ENCODE data around the gene CD247.
A peak's percentile ranks its signal among the peaks of the same experiment; 100 is the strongest.

The CD247 gene

DNA sequence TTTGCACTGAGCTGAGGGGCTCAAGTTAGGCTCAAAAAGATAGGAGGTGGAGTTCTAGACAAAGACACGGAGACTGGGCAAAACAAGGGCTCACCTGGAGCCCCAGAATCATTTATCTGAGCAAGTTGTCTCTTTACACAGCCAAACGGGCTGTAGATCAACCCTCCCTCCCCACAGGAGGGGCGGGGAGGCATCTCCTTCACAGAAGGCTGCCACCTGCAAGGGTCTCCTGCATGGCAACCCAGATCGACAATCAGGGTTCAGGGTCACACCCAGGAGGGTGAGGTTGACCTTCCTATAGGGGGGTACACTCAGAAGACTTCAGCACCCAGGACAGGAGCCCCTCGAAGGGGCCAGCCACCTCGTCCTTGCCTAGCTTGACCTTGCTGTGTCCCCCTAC is 84.0 kb downstream of the CD247 start:
- no peak for DNase-seq

DNA sequence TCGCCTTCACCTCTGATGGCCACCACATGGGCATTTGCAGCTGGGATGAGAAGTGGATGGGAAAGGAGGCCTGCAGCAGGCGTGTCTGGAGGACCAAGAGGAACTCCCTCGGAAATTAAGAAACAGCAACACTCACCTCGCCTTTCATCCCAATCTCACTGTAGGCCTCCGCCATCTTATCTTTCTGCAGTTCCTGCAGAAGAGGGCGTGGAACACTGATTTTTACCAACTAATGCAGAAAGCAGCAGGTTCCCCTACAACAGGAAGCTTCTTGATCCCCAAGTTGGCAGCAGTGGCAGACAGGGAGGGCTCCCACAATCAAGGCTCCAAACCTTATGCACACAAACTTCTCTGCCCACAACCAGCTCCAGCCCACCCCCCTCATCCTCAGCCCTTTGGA is 84.4 kb downstream of the CD247 start:
- DNase-seq, result no peak

DNA sequence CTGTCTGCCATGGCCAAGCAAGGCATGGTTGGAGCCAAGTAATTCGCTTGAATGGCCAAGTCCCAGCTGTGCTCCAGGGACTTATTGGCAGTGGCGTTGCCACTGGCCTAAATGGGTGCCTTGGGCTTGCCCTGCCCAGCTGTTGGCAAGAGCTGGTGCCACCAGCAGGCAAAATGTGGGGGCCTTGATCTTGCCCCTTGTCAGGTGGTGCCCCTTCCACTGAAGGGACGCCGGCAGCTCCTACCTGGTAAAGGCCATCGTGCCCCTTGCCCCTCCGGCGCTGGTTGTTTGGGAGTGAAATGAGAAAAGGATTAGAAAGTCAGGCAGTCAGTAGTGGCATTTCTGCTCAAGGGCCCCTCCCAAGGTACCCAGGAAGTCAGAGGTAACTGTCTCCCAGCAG is 85.5 kb downstream of the CD247 start:
- DNase-seq, result no peak

DNA sequence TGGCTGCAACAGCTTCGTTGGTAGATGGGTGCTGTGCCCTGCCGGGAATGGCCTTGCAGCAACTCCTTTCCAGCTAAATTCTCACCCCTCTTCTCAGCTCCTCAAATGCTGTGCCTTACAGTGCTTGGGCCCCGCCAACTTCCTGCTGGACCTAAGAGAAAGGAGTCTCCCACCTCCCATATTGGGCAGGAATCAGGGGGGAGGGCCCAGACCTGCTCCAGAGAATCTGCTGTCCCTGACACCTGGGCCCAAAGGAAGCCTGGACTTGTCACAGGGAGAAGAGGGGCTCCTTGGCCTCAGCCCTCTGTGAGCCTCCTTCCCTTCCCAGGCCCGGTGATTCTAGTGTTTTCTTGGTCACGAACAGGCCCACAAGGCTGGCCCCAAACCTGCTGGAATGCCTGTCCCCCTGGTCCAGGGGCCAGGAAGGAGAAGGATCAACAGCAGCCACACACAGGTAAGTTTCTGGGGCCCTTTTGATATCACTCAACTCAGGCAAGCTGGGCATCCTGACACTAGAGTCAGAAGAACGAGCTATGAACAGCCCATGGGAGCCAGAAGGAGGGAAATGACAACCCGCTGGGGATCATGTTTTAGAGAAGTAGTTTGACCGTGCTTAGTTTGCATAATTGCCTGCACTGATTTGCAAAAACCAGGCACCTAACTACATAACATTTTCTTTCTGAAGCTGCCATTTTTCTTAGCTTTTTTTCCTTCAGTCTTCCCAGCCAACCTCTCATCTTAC is 86.2 kb downstream of the CD247 start:
- DNase-seq, result no peak

DNA sequence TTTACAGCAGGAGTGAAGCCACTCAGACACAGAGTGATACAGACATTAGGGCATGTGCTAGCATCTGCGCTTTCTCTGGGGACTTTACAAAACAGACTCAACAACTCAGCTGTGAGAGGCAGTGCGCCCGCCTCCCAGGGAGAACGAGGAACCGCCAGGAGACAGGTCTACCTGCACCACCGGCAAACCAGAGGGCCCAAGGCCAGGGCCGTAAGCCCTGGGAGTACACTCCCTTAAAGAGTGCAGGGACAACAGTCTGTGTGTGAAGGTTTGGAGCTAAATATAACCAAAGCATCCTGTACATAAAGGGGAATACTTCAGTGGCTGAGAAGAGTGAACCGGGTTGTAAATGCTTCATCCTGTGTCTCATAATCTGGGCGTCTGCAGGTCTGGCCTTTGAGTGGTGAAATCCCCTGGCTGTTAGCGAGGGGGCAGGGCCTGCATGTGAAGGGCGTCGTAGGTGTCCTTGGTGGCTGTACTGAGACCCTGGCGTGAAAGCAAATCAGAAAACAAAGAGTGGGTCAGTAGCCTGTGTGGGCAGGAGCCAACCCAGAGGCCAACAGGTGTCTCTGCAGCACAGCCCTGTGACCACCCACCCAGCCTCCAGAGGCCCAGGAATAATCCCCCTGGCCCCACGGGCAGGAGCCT is 86.9 kb downstream of the CD247 start:
- DNase-seq, result no peak

DNA sequence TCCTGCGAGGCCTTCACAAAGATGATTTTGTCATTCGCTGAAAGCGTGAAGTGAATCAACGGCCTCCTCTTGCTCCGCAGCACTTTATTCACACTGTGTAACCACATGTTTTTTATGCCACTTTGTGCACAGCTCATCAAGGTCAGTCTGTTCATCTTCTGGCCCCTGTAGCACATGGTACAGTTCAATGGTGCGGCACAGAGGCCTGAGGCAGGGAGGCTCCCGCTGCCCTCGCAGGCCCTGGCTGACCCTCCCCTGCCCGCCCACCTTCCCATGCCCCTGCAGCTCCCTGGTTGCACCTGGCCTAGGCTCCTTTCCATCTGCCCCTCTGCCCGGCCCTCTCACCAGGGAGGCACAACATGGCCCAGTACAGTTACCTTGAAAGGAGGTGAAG is 87.5 kb downstream of the CD247 start:
- no peak for DNase-seq

DNA sequence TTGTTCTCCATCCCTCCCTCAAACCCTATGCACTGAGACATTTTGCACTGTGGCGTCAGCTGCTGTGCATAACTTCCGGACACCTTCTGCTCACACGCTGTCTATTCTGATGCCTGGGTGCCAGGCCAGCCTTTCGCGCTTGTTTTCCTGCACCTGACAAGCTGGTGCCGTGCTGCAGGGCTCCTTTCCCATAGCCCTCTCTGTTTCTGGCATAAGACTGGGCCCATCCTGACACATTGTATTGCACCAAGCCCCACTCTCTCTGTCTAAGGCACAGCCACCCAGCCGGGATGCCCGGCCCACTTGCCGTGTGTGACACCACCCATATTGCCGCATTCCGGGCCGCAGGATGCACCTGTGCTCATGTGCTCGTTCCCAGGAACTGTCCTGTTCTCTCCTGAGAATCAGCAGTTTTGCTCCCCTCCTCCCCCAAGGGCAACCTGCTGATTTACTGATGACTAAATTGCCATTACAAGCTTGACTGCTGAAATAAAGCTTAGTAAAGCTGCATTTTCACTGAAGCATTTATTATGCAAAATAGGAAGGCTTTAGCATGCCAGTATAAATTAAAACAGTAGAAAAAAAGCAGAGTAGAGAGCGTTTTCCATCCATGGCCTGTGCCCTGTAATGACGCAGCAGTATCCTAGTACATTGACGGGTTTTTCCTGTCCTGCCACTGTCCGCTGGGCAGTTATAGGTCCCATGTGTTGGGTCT is 88.0 kb downstream of the CD247 start:
- no peak for DNase-seq

DNA sequence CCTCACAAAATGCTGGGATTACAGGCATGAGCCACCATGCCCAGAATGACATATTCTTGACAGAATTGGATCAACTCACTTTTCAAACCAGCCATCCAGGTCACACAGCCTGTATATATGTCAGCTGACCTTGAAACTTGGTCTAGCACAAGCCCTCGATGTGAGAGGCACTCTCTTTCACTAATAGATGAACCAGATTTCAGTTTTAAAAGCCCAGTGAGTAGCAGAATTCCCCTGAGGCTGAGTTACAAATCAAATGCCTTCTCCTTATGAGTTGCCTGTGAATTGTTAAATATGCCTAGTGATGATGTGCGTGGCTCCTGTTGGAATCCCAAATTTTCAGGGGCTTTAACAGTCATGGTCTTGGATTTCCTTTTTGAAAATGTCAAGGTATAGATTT is 88.7 kb downstream of the CD247 start:
- DNase-seq, result no peak

DNA sequence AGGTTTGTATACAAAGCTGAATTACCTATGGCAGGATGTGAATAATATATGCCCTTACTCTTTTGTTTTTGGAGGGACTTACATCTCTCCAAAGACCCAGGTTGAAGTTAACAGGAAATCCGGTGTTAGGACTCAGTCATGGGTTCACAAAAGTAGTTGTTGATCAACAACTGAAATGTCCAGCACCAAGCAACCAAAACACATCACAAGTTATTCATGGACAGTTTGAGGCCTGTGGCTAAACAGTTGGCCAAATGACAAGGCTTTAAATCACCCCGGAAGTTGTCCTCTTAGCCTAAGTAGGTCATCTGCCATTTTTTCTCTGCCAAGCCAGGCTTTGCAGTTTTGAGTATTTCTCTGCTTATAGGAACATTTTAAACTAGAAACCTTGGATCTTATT is 89.9 kb downstream of the CD247 start:
- no peak for DNase-seq

DNA sequence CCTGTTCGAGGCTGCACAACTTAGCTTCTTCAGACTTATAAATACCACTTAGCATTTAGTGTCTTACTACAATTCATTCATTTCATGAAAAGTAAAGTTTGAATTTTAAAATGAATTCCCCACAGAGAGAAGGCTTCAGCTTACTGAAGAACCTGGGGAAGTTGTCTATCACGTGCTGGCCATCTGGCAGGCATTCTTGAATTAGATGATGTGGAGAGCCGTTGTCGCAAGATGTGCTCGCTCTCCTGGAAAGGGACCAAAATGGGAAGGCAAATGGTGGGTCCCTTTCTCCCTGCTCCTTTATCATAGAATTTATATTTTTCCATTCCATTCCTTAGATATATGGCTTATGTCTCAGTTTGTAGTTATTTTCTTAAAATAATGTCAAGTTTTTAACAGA is 90.5 kb downstream of the CD247 start:
- DNase-seq, result no peak

DNA sequence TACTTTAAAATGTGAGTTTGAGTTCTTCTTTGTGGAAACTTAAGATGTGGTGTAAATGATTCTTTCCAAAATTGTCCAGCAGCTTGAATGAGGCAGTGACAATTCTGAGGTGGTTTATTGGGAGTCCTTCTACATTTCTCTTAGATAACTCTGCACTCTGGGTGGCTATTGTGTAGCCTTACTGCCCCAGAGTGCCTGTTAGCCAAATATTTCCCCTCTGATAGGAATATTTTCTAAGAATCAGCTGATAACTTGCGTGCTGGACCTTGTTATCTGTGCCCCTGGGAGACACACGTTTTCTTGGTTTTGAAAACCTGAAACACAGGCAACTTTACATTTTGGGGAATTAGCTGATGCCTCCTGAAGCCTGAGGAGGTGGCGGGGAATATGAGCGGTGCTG is 91.6 kb downstream of the CD247 start:
- DNase-seq, result no peak

DNA sequence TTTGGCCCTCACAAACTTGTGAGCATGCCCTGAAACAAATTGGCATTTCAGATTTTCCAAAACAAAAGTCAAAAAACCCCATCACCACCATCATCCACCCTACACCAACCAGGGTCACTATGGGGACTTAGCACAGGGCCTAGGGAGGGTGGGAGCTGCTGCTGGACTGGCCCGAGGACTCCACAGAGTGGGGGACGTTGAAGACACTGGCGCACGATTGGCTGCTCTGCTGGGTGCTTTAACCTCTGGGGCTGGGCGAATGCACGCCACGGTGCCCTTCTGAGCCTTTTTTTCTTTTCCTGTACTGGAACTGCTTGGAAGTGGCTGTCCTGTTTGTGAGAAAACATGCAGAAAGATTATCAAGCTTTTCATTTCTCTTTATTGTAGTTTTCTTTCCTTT is 92.8 kb downstream of the CD247 start:
- DNase-seq, result no peak

DNA sequence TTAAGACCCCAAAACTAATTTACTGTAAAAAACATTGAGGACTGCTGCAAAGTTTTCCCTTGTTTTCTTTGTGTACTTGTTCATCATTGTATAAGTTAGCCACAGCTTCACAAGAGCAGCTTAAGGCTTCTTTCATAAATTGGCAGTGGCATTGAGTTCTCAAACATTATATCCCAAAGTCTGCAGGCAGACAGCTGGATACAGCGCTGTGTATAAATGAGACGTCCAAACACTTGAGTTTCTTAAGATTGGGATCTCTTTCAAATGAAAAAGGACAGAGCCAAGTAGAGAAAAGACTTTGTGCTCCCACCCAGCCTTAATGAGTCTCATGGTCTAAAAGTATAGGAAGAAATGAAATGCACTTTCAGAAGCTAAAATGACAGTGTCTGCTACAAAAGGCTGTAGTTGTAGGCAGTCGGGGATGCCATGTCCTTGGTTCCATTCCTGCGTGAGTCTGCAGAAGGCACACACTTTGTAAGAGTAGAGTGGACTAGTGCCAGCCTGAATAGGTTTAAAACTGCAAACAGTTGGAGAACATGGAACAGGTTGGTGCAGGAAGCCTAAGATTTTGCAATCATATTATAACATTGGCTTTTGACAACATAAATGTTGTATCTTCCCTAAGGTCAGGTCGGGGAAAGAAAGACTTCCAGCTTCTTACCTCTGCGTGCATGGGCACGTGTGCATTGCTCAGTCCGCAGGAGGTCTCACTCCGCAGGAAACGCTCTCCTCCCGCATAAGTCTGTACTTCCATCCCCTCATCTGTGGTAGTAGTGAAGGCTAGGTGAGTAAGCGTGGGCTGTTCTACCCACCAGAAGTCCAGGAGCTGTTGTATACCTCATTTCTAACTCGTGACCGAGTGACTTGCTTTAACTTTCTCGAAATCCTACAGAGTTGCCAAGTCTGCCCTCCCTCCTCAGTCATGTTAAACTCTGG is 94.4 kb downstream of the CD247 start:
- no peak for DNase-seq

DNA sequence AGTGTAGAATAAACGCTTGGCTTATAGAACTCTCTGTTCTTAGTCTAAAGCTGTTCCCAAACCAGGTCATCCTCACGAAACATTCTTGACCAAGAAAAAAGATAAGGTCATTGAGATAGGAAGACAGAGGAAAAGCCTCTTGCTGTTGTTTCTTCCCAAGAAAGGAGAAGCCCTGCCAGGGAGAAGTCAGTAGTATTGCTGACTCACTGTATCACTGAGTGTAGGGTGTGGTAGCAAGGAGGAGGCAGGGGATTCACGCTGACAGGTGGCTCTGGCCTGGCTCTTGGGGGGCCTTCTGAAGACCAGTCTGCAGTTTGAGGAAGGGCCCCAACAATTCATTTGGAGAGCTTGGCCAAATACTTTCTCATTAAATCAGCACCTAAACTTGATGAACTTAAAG is 97.8 kb downstream of the CD247 start:
- no peak for DNase-seq

DNA sequence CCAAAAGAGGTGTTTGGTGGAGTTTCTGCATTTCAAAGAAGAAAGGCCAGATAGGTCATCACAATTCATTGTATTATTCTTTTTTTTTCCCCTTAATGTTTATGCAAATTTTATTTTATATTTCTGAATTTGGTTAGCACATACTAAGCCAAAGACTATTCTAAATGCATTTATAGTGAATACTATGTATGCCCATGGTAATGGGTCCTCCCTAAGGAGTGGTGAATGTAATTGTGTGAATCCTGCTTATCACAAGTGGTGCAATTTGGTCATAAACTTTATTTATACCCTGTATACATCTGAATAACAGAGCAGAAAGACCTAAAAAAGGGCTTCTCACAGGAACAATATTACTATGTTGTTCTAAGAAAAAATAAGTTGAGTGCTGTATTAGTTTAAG is 99.1 kb downstream of the CD247 start:
- no peak for DNase-seq

DNA sequence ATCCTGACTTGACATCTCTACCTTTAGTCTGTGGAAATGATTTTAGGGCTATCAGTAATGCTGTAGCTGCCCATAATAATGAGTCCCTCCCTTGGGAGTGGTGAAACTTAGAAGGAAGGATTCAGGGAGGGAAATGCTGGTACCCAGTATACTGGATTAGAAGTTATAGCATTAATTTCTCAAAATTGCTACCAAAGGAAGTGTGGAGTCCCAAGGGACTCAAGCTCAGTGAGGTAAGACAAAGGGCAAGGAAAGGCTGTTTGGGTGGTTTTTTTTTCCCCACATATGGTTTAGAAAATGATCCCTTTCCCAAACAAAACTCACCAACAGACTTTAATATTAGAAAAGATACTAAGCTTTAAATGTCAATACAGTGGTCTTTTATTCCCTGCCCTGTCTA is 99.9 kb downstream of the CD247 start:
- no peak for DNase-seq

DNA sequence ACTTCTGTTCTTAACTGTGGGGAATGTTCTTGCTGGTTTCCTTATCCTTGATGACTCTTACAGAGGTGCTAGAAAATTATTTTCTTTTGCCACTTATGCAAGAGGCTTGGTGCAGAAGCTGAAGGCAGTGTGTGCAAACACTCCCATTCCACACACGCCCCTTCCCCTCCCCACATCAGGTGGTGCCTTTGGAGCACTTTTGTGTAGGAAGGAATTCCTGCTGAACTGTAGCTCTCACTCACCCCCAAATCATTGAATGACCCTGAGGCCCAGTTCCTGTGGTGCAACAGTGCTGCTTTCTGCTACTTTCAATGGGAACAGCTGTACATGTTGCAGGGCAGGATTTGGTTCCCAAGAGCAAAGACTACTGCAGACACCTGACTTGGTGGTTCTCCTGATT is 101.8 kb downstream of the CD247 start:
- no peak for DNase-seq

DNA sequence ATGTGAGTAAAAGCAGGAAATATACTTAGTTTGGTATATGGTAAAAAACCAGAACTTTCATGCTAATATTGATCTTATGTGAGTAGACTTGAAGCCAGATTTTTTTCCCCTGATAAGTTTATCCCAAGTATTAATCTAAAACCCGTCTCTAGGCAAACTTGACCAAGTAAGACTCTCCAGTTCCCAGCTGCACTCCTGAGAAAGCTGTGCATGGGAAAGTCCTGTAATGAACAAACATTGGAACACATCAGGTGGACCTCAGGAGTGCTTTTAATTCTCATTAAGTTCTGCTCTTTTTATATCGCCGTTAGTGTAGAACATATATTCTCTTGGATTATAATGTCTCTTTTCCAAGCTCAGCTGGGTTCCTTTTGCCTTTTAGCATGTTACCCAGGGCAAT is 105.0 kb downstream of the CD247 start:
- DNase-seq, result no peak

DNA sequence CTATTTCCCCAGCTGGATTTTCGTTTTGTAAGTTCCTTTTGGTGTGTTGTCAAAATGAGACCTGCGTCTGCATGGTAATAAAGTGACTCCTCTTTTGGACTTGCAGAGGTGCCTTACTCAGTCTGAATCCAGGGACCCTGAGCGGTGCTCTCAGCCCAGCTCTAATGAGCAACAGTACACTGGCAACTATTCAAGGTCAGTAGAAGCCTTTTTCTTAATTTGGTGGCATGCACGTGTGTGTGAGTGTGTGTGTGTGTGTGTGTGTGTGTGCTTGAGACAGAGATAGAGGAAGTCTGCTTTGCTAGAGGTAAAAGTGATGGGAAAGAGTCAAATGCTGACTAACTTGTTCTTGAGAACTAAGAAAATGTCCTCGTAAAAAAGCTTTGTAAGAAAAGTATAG is 105.4 kb downstream of the CD247 start:
- DNase-seq, result no peak

DNA sequence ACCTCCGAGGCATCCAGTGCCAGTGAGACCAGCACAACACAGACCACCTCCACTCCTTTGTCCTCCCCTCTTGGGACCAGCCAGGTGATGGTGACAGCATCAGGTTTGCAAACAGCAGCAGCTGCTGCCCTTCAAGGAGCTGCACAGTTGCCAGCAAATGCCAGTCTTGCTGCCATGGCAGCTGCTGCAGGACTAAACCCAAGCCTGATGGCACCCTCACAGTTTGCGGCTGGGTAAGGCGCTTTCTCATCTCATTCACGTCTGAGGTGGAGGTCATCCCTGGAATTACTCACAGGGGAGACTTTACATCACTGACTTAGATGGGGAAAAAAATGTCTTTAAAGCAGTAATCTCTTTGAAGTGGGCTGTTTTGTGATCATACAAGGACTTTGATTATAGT is 106.3 kb downstream of the CD247 start:
- DNase-seq, result peak; percentile 79

DNA sequence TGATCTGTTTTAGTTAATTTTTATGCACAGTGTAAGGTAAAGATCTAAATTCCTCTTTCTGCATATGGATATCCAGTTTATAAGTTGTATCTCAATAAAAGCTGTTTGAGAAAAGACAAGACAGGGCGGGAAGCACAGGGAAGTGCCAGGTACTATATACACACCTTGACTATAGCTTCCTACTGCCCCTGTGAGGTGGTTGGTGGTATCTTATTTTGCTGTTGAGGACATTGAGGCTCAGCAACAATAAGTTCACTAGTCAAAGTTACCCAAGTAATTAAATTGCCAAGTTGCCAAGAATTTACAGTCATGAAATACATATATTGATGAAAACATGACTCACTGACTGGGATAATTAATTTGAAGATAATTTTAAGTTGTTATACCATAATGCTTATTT is 109.1 kb downstream of the CD247 start:
- DNase-seq, result no peak

DNA sequence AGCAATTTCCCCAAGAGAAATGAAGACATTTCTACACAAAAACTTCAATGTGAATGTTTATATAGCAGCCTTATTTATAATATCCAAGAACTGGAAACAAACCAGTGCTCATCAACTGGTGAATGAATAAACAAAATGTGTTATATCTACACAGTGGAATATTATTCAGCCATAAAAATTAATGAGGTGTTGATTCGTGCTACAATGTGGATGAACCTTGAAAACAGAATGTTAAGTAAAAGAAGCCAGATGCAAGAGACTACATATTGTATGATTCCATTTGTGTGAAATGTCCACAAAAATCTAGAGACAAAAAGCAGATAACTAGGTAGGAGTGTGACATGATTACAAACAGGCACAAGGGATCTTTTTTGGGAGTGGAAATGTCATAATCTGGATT is 110.0 kb downstream of the CD247 start:
- no peak for DNase-seq

DNA sequence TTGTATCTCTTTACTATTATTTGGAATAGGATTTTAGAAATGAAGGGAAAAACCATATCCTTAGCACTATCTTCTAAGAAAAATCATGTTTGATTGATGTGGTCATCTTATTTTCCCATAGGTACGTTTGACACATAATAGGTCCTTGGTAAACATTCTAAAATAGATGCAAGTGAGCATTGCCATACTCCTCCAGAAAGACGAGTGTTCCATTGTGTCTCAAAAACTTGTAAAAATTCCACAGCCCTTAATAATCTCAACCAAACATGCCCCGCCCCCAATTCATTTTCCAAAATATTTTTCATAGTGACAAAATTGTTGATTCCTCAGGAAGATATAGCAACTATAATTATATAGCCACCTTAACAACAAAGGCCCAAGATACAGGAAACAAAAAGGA is 113.4 kb downstream of the CD247 start:
- DNase-seq, result no peak

All from NCI-H1436 (cell line).